ENCODE data around the gene PLPP2. TPM values are rescaled to one million over a fixed set of nuclear protein-coding genes. Genes with fewer than 3 reads are reported as not detected.

PLPP2 gene
- polyA plus RNA-seq, 1 experiment: 3.9 TPM

- Histone ChIP-seq H3K9me3 (ENCODE audit: control insufficient read depth, insufficient read depth, low read length) (peaks cover 54% of the 10 kb centered on the region), H3K27me3 (ENCODE audit: control insufficient read depth, insufficient read depth, low read length) (no peaks in the 10 kb centered on the region), H3K27ac (ENCODE audit: low read depth, low read length) (no peak overlapping the region), H3K4me3 (ENCODE audit: low read depth, low read length) (no peak overlapping the region)
- DNase-seq (ENCODE audit: low read depth, low spot score): no peak
- ChIA-PET CTCF (no interaction called here), POLR2A (no interaction called here)
- no peak for TF ChIP-seq CTCF (IDR thresholded peaks at IDR 0.05; ENCODE audit: low read depth, low read length)
These were observed 36.9 kb upstream of the PLPP2 start for GRCh38 chr19:328025-328505.

GRCh38 chr19:327291-328024 lies 36.3 kb upstream of the PLPP2 start:
- no peak for TF ChIP-seq CTCF (IDR thresholded peaks at IDR 0.05; ENCODE audit: low read depth, low read length)
- DNase-seq (ENCODE audit: low read depth, low spot score): no peak
- ChIA-PET CTCF (no interaction called here), POLR2A (no interaction called here)
- no peak overlapping the region for H3K27ac ChIP-seq (ENCODE audit: low read depth, low read length)
- no peak overlapping the region for H3K4me3 ChIP-seq (ENCODE audit: low read depth, low read length)
- H3K27me3 ChIP-seq (ENCODE audit: control insufficient read depth, insufficient read depth, low read length): no peaks in the 10 kb centered on the region
- H3K9me3 ChIP-seq (ENCODE audit: control insufficient read depth, insufficient read depth, low read length): peaks cover 54% of the 10 kb centered on the region

- DNase-seq (ENCODE audit: low read depth, low spot score): no peak
- peaks cover 54% of the 10 kb centered on the region for H3K9me3 ChIP-seq (ENCODE audit: control insufficient read depth, insufficient read depth, low read length)
- POLR2A ChIA-PET: no interaction called here
- CTCF ChIA-PET: no interaction called here
- H3K27me3 ChIP-seq (ENCODE audit: control insufficient read depth, insufficient read depth, low read length): no peaks in the 10 kb centered on the region
- no peak overlapping the region for H3K27ac ChIP-seq (ENCODE audit: low read depth, low read length)
- no peak for TF ChIP-seq CTCF (IDR thresholded peaks at IDR 0.05; ENCODE audit: low read depth, low read length)
- H3K4me3 ChIP-seq (ENCODE audit: low read depth, low read length): no peak overlapping the region
These were observed 35.7 kb upstream of the PLPP2 start for GRCh38 chr19:326871-327270.

- Histone ChIP-seq H3K4me3 (ENCODE audit: low read depth, low read length) (no peak overlapping the region), H3K27me3 (ENCODE audit: control insufficient read depth, insufficient read depth, low read length) (no peaks in the 10 kb centered on the region), H3K9me3 (ENCODE audit: control insufficient read depth, insufficient read depth, low read length) (peaks cover 57% of the 10 kb centered on the region), H3K27ac (ENCODE audit: low read depth, low read length) (no peak overlapping the region)
- DNase-seq (ENCODE audit: low read depth, low spot score): no peak
- no peak for TF ChIP-seq CTCF (IDR thresholded peaks at IDR 0.05; ENCODE audit: low read depth, low read length)
- CTCF ChIA-PET: no interaction called here
- POLR2A ChIA-PET: no interaction called here
These were observed 34.8 kb upstream of the PLPP2 start for GRCh38 chr19:325937-326565.

DNA sequence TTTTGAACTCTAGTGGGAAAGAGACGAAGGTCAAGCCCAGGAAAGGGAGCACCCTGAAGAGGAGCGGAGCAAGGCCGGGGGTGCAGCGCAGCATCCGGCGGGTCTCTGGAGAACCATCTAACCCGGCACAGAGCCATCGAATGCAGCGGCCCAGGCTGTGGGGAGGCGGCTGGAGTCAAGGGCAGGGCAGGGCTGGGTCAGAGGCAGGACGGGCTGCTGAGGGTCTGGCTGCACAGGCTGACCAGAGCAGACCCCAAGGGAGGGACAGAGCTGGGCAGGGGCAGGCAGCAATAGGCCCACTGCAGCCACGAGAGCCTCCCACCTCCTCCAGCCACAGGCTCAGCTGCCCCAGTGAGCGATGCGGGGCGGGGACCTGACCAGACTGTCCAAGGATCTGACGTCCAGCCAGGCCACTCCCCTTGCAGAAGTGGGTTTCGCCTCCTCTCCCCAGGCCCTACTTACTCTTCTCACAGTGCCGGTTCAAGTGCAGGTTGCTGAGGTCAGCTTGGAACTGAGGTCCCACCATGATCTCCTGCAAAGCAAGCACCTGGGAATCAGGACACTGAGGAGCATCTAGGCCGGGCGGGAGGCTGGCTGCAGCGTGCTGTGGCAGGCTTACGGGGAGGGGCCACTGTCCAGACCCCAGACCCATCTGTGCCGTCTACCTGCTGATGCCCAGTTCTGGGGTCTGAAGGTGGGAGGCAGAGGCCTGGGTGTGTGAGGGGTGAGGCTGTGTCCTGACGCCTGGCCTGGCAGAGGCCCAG lies 34.2 kb upstream of the PLPP2 start:
- Histone ChIP-seq H3K27ac (ENCODE audit: low read depth, low read length) (no peak overlapping the region), H3K4me3 (ENCODE audit: low read depth, low read length) (no peak overlapping the region), H3K9me3 (ENCODE audit: control insufficient read depth, insufficient read depth, low read length) (peaks cover 58% of the 10 kb centered on the region), H3K27me3 (ENCODE audit: control insufficient read depth, insufficient read depth, low read length) (no peaks in the 10 kb centered on the region)
- ChIA-PET POLR2A (no interaction called here), CTCF (no interaction called here)
- TF ChIP-seq CTCF (IDR thresholded peaks at IDR 0.05; ENCODE audit: low read depth, low read length): no peak
- no peak for DNase-seq (ENCODE audit: low read depth, low spot score)
